ENCODE results near the gene SMG9.

Gene SMG9

DNA sequence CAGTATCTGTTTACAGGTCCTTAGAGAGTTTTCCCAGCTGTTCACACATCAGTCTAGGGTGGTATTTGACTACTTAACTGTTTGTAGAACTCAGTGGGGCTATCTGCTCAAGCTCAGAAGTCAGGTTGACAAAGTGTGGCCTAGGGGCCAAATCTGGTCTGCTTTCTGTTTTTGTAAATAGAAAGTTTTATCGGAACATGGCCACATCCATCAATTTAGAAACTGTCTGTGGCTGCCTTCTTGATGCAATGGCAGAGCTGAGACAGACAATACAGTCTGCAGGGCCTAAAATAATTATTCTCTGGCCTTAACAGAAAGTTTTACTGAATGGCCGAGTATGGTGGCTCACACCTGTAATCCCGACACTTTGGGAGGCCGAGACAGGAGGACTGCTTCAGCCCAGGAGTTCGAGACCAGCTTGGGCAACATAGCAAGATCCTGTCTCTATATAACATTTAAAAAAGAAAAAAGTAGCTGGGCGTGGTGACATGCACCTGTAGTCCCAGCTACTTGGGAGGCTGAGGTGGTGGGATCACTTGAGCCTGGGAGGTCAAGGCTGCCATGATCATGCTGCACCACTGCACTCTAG lies 2.4 kb downstream of the SMG9 start:
- DNase-seq (ENCODE audit: low read depth) = no peak

DNA sequence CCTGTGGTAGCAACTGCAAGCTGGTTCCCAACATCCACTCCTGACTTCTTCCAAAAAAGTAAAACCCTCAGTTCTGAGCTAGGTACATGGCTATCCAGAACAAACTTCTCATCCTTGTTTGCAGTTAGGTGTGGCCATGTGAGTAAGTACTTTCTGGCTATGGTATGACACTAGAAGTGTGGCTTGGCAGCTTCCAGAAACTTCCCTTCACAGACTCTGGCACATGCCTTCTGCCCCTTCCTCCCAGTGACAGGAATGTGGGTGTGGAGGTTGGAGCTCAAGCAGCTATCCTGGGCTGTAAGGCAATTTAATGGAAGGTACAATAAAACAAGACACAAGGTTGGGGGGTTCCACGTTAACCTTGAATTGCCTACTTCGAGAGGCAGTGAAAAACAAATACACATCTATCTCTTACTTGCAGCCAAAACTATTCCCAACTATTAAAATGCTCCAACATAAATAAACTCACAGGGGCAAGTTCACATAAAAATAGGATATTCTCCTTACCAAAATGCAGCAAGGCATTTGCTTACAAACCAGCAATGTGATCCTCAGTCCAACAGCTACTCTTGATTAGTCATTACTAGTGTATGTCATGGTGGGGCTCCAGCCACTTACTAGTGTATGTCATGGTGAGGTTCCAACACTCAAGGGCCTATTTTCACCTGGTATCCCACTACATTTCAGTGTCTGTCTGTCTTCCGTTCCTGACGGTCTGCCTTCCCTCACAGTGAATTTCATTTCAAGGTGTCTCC lies 3.1 kb downstream of the SMG9 start:
- DNase-seq (ENCODE audit: low read depth) = no peak

DNA sequence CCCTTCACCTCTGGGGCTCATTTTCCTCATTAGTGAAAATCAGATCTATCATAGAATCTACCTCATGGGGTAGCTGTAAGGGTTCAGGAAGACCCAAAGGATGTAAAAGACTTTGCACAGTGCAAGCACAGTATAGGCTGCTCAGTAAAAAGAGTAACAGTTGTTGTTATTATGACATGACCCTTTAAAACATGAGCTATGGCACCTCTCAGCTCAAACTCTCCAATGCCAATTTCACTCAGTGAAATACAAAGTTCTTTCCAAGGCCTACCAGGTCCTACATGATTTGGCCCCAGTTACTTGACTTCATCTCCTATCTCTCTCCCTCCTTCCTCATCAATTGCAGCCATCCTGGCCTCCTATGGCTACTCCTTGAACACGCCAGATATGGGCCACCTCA lies 4.9 kb downstream of the SMG9 start:
- DNase-seq (ENCODE audit: low read depth) = no peak

DNA sequence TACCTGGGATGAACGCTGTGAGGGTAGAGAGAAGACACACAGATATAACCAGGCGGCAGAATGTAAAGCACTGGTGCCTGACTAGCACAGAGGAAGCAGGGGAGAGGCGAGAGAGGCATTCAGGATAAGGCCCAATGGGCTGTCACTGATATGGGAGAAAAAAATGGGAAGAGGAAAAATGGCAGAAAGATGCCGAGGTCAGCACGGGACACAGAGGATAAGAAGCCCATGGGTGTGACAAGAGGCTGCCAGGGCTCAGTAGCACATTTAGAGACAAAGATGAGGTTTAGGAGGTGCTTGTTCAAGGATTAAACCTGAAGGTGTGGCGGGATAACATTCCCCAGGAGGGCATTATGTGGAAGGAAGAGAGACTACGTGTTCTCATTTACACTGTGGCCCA lies 5.6 kb downstream of the SMG9 start:
- no peak for DNase-seq (ENCODE audit: low read depth)

DNA sequence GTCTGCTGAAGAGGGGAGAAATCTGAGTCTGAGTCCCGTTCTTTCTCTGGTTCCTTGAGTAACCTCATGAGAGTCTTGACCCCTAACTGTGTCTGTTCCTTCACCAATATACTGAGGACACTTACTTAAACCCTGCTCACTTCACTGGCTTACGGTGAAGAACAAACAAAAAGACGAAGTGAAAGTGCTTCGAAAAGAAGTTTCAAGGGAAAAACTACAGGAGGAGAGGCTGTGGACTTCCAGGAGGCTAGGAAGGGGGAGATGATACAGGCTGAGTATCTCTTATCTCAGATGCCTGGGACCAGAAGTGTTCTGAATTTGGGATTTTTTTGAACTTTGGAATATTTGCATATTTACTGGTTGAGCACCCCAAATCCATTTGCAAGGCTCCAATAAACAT lies 6.1 kb downstream of the SMG9 start:
- DNase-seq (ENCODE audit: low read depth) = no peak

DNA sequence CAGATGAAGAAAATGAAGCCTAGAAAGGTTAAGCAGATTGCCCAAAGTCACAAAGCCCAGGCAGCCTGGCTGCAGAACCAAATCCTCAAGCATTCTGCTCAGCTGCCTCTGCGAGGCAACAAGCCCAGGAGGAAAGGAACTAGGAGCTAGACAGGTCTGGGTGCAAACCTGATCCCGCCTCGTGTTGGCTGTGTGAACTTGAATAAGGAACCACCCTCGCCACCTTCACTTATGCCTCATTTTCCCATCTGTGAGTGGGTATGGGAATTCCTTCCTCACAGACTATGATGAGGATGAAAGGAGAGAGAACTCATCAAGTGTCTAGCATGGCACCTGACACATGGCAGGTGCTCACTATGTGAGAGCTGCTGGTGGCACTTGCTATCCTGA lies 6.6 kb downstream of the SMG9 start:
- DNase-seq (ENCODE audit: low read depth) = no peak

DNA sequence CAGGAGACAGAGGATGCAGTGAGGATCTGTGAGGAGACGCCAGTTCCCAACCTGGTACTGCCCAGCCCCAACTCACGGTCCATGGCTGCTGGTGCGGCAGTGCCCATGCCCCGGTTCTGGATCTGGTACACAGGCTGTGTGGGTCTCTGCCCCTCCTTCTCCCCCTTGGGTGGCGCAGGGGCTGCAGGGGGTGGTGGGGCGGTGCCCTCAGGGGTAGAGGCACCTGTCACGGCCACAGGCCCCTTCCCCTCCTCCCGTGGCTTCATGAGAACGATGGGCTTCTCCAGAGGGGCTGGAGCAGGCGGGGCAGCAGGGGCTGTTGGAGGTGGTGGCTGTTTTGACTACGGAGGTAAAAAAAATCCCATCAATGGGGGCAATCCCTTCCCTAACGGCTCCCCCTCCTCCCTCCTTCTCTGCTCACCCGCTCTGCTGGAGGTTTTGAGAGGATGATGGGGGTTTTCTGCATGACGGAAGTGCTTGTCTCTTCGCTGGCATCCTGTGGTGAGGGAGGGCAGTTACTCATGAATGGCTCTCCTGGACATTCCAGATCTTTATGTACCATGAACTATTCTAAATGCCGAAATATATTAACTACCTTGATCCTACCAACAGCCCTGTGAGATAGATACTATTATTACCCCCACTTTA lies 7.1 kb downstream of the SMG9 start:
- DNase-seq (ENCODE audit: low read depth) = no peak

DNA sequence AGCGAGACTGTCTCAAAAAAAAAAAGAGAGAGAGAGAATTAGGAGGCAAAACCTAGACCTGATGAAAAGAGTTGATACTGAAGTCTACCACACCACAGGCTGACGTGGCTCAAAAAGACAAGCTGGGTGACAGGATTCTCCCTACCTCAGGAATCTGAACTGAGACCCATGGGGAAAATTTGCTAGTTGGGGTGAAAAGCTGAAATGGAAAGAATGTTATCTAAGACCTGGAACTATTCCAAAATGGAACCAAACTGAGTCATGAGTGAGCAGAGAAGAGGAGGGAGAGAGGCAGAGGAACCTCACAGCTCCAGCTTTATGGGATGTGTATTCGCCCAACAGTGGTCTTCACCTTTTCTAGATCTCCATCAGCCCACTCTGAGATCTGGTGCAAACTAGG lies 11.7 kb downstream of the SMG9 start:
- DNase-seq (ENCODE audit: low read depth) = no peak

DNA sequence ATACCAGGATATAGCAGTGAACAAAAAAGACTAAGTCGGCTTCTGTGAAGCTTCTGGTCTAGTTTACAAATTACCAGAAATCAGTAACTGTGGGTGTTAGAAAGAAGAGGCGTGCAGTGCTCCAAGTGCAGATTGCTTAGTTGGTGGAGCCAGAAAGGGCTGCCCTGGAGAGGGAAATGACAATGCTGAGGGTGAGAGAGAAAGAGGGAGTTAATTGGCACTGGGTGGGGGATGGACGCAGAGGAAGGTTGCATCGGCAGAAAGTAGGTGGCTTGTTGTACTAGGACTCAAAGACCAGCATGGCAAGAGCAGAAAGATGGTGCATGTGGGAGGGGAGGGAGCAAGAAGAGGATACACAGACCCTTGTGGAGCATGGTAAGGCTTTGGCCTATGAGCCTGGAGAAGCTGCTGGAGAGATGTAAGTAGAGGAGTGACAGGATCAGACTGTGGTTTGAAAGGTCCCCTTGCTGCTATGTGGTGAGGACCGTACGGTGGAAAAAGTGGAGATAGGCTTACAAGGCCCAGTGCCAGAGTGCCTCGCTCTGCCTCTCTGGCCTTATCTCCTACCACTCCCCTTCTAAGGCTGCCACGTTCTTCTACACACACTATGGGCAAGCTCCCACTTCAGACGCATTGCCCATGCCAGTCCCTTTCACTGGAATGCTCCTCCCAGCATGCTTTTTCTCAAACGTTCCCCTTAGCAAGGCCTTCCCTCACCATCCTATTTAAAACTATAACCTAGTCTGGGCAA lies 13.5 kb downstream of the SMG9 start:
- no peak for DNase-seq (ENCODE audit: low read depth)

DNA sequence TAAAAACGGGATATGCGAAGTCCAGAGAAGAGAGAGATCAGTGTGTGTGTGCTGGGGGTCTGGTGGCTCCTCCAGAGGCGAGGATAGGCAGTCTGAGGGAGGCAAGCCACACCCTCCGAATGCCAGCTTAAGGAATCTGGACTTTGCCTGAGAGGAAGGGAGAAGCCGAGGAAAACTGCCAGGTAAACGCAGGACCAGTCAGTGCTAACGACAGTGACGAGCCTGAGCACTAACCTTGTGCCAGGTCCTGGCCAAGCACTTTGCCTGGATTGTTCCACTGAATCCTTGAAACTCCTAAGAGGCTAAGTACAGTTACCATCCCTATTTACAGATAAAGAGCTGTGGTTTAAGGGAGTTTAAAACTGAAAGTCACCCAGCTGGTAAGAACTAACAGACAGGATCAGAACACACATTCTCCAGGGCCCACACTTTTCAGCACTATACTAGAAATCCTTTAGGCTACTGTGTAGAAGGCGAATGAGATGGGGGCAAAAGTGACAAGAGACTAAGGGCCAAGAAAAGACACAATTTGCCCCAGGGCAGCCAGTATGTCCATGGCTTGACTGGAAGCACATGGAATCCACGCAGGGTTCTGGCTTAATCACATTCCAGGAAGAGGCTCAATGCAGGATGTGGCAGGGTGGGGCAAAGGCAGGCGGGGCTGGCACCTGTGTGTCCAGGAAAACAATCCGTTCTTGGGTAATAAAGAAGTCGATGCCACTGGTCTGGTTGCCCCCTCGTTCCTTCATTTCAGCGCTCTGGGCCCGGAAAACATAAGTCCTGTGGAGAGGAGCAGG lies 15.1 kb downstream of the SMG9 start:
- no peak for DNase-seq (ENCODE audit: low read depth)

DNA sequence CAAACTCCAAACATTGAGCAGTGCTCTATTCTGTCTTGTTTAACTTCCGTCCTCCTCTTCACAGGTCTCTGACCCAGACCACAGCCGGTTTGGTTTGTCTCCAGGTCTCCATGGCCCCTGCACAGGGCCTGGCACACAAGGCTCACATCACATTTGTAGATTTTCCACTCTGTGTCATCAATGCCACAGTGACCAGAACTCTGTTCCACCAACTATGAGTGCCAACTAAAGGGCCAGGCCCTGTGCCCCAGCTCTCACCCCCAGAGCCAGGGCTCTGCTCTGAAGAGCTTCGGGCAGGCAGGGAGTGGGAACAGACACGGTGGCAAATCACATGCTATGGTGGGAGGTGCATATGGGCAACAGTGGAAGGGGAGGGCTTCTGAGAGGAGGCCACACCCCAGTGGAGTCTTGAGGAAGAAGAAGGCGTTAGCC lies 16.0 kb downstream of the SMG9 start:
- no peak for DNase-seq (ENCODE audit: low read depth)

DNA sequence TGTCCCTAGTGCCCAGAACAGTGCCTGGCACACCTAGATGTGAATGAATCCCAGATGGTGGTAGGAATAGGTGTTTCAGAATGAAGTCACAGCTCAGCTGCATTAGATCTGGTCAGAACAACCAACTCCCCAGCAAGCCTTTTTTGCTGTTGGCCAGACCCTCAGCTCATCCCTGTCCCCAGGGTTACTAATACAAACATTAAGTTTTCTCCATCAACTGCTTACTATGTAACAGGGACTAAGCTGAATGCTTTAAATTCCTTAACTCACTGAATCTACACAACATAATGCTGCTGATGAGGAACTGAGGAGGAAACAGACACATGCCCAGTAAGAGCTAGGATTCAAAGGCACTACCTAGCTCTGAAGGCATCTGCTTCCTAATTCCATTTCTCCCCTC lies 18.8 kb downstream of the SMG9 start:
- DNase-seq (ENCODE audit: low read depth) = no peak

DNA sequence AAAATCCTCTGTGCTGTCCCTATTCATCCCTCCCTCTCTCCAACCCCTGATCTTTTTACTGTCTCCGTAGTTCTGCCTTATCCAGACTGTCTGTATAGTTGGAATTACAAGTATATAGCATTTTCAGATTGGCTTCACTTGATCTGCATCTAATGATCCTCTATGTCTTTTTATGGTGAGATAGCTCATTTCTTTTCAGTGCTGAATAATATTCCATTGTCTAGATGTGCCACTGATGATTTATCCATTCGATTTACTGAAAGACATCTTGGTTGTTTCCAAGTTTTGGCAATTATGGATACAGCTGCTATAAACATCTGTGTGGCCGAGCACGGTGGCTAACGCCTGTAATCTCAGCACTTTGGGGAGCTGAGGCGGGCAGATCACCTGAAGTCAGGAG lies 19.7 kb downstream of the SMG9 start:
- no peak for DNase-seq (ENCODE audit: low read depth)

DNA sequence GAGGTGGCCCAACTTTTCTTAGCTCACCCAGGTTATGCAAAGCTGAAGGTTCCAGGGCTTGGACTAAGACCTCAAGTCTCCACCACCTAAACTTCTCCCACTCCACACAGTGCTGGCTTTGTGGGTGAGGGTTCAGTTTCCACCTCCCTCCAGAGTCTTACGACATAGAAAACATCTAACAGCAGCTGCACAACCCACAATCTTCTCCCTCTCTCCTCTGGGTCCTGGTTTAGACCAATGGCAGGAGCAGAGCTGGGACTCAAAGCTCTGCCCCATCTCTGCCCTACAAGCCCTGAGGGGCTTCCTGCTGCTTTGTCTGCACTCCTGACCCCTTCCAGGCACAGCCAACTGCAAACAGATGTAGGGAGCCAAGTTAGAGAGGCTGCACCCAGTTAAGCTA lies 22.9 kb downstream of the SMG9 start:
- no peak for DNase-seq (ENCODE audit: low read depth)

DNA sequence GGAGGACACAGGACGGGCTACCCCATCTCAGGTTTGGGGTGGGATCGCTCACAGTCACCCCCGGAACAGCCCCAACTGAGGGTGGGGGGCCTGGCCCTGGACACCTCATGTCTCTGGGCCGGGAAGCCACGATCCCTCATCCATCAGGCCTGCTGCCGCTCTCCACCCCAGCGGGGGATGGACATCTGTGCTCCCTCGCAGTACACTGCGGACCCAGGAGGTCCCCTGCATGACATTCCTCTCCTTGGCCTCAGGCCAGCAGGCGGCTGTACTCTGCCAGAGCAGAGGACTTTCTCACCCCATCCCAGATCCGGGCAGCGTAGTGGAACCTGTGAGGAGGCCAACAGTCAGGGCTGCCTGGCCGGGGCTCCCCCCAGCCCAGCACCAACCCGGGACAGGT lies 23.4 kb downstream of the SMG9 start:
- DNase-seq (ENCODE audit: low read depth) = no peak

DNA sequence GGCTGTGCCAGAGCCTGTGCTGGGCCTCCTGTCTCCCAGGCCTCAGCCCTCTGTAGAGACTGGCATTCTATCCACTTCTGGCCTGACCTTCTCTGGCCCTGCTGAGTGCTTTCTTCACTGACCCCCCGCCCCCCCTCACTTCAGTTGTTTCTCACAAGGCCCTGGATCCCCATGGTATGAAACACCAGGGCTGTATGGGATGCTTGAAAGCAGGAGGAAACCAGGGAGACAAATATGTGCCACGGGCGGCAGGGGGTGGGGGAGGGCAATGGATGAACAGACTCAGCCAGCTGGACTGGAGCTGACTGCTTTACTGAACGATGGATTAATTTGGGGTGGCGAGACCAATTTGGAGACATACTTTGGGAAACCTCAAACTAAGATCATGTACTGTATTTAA lies 24.8 kb downstream of the SMG9 start:
- no peak for DNase-seq (ENCODE audit: low read depth)

DNA sequence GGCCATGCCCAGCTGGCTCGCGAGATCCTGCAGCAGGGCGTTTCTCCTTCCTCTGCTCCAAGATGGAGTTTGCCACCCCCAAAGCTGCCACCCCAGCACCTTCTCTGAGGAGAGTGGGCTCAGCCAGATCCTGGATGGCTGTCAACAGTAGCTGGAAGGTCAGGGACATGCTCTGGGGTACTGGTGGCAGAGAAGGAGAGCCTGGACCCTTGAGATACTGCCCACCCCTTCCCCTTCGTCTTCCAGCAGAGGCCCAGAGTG lies 27.2 kb downstream of the SMG9 start:
- no peak for DNase-seq (ENCODE audit: low read depth)

DNA sequence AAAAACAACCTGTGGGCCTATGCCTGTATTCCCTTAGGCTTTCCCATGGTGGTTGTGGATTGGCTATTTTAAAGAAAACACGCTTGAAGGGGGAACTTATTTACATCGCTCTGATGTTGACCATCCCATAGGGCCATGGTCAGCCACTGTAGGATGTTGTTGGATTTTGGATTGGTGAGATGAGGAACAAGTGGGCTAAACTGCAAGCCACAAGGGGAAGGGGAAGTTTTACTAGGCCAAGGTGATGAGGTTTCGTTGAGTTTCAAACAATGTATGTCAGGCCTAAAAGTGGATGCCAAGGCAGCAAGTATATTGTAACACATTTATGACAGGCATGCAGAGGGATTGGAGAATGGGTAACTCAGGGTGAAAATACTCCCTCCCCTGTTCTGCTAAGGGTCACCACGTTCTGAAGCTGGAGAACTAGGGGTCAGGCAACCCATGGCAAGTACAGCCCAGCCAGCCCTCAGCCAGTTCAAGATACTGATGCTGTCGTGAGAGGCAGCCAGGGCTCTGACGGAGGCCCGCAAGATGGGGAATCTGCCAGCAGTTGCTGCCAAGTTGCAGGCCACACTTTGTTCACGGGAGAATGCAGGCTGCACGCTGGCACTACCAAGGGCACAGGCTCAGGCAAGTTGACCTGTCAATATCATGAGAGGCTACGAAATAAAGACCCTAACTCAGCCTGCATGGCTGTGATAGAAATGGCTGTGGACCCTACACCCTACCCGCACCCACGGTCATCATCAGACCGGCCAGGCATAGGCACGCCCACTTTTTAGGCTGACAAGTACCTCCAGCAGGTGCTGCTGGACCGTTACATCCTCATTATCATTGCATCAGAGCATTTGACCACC lies 27.8 kb downstream of the SMG9 start:
- no peak for DNase-seq (ENCODE audit: low read depth)

DNA sequence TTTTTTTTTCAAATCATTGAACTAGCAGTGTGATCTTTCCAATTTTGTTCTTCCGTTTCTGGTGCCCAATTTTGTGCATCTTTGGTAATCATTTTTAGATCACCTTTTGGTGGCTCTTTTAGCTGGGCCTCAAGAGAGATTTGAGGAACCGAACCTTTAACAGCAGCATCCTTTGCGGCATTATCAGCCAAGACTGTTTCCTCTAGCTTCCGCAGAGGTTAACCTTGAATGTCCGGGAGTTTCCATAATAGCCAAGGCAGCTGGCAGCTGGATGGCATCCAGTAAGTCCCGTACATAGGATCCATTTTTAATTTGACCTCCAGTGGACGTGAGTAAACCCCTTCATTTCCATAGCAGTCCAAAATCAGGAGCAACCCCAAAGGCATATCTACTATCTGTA lies 29.3 kb downstream of the SMG9 start:
- DNase-seq (ENCODE audit: low read depth) = no peak

DNA sequence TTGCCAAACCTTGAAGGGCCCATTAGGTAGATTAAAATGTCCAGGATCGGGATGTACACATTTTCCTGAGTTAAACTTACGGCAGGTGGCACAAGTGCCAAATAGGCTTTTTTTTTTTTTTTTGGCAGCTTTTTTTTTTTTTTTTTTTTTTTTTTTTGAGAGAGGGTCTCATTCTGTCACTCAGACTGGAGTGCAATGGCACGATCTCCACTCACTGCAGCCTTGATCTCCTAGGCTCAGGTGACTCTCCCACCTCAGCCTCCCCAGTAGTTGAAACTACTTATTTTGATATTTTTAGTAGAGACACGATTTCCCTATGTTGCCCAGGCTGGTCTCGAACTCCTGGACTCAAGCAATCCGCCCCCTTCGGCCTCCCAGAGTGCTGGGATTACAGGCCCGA lies 29.9 kb downstream of the SMG9 start:
- DNase-seq (ENCODE audit: low read depth) = no peak

DNA sequence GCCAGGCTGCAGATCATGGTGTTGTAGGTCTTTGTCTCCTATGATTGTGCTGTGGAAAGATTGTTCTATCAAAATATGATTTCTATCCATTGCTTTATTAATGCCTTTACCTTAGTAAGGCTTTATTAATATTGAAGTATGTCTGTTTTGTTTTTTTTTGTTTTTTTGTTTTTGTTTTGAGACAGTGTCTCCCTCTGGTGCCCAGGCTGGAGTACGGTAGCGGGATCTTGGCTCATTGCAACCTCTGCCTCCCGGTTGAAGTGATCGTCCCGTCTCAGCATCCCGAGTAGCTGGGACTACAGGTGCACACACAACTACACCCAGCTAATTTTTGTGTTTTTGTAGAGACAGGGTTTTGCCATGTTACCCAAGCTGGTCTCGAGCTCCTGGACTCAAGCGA lies 31.2 kb downstream of the SMG9 start:
- no peak for DNase-seq (ENCODE audit: low read depth)
